ENCODE measurements around the gene MLLT3.

The MLLT3 gene

DNA sequence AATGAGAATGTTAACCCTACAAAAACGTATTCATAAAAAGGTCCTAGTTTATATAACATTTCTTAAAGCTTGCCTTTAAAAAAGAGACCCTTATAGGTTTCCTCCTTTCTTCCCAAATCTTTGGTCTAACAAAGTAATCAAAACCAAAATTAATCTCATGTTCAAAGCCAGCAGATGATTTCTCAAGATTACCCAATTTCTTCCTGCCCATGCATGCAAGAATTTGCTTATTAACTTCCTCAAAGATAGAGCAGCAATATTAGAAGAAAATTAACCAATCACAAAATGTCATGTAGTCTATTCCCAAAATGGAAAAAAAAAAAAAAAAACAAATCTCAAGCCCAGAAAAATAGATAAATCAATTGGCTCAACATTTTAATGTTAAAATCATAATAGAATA is 114.9 kb downstream of the MLLT3 start:
- no peak for DNase-seq

DNA sequence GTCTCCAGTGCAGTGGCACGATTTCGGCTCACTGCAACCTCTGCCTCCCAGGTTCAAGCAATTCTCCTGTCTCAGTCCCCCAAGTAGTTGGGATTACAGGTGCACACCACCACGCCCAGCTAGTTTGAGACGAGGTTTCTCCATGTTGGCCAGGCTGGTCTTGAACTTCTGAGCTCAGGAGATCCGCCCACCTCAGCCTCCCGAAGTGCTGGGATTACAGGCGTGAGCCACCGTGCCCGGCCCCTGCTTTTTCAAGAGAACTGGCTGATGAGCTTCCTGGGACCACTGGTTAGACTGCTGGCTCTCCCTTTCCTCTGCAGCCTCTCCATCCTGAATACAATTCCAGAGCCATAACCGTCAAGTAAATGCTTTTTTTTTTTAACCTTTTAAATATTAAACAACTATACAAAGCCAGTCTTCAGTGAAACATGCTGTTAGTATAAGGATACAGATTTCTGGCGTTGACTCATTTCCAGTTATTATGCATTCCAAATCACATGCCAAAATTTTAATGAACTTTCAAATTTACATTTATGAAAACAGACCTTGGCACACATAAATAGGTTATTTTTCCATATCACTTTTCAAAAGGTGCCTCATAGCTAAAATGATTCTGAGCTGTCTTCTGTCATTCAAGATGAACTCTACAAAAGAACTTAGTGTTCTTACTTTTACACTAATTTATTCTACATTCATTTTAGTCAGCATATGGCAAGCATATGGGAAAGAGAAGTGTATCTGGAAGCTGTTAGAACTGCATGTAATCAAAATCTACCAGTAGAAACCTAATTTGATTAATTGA is 116.0 kb downstream of the MLLT3 start:
- DNase-seq, result no peak

DNA sequence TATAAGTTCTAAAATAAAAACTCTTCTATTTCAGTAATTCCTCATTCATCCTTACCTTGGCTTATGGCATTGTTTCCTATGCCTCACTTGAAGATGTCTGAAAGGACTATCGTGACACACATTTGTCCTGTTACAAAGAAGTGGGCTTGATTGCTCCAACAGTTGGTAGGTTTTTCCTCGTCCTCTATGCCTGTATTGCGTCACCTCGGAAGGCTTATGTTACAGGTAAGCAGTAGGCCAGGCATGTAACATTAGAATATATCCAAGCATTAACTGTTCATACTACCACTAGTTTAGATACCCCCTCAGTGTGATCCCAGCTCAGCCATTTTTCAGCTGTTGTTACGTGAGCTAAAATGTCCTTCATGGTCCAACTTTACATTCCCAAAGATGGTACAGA is 116.7 kb downstream of the MLLT3 start:
- DNase-seq, result no peak

DNA sequence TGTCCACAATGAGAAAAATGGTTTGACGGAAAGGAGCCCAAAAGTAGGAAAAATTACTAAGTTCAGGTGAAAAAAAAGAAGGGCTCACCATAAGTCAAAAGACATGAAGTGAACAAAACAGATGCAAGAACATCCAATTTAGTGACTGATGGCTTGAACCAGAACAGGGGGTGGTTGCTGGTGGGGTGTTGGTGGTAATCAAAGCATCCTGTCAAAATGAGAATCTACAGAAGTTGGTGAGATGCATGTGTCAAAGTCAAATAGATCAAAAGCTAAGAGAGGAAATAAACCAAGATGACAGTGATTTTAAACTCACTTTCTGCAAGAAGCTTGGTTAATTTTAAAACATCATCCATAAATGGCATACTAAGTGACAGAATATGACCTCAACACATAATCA is 117.4 kb downstream of the MLLT3 start:
- DNase-seq, result no peak

DNA sequence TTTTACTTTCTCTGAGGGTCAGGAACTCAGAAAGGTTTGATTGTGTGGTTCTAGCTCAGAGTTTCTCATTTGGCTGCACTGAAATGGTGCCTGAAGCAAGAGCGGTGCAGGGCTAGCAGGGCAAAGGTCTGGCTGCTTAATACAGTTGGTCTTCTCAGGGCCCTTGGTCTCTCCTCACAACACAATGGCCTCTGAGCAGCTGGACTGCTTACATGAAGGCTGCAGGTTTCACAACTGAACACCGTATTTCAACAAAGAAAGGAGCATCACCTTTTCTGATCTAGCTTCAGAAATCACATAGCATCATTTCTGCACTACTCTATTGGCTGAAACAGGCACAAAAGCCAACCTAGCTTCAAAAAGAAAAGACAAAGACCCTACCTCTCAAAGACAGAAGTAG is 122.2 kb downstream of the MLLT3 start:
- DNase-seq, result no peak

DNA sequence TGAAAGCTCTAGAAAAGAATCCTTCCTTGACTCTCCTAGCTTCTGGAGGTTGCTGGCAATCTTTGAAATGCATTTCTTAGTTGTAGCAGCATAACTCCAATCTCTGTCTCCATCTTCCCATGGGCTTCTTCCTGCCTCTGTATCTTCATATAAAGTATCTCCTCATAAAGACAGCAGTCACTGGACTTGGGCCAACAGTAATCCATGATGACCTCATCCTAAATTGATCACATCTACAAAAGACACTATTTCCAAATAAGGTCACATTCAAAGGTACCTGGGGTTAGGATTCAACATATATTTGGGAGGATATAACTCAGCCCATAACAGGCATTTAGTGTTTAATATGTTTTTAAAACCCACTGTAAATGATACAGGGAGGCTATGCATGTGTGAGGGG is 123.3 kb downstream of the MLLT3 start:
- DNase-seq, result no peak

DNA sequence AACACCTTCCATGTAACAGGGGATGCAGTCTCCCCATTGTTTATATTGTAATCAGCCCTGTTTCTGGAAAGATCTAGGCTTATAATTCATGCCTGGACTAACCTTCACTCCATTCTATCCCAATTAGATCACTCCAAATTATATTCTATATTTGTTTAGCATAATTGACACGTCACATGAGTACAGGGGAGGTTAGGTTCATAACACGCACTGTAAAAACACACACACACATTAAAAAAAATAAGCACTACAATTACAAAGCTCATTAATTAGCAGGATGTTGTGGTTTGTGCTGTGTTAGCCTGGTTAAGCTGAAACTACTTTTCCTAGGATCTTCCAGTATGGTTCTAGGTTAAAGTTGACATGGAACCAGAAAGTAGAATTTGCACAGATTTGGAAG is 126.0 kb downstream of the MLLT3 start:
- DNase-seq, result no peak

DNA sequence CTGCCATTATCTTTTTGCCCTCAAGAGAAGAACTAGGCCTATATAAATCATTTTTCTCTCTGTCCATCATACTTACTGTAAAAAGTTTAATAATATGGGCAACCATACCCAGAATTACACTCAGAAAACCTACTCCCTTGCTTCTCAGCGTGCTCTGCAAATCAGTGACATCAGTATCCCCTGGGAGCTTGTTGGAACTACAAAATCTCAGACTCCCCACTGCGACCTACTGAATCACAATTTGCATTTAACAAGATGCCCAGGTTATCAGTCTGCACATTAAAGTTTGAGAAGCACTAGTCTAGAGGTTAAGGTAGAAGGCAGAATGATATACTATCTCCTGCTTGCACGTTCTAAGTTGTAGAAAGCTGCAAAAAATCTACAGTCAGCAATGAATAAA is 127.2 kb downstream of the MLLT3 start:
- no peak for DNase-seq

DNA sequence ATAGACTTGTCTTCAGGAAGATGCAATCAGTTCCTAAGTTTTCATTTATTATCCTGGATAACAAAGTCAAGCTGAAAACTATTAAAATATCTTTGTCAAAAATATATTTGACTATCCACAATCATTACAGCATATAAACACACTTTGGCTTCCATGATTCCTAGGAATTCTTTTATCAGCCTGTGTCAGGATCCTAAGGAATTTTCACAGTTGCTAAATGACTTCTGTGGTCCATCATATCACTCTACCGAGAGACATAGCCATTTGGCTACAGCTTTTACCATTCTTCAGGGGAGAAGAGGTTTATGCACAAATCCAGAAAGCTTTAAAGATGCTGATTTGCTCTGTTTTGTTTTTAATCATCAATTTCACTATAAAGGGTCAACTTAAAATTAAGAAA is 128.3 kb downstream of the MLLT3 start:
- DNase-seq, result no peak

DNA sequence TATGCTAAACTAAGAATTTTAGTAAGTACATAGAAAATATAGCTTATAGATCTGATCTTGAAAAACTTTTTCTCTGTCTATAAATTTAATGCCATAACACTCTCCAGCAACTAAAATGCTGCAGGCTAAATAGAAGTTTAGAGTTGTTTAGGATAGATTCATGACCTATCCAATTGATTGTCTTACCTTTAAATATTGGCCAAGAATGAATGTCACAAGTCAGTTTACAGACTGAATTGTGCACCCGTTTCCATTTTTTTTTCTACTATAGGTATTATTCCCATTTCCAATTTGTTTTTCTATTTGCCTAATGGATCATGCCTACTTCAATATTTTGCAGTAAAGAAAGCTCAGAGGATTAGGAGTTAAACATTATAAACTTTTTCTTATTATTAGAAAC is 129.5 kb downstream of the MLLT3 start:
- no peak for DNase-seq

DNA sequence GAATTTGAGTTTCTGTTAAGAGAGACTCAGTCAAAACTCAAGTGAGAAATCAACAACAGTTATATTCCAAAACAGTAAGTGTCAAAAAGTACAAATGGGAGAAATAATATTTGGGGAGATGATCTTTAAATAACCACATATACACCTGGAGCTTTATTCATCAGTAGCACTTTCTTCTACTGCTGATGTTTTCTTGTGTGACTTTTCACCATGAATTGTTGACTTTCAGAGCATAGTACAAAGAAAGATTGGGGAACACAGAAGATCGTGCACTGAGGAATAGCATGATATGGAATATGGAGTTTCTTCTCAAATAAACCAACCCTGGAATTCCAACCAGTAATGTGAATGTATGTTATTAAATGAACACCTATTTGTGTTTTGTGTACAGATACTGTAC is 130.7 kb downstream of the MLLT3 start:
- no peak for DNase-seq

DNA sequence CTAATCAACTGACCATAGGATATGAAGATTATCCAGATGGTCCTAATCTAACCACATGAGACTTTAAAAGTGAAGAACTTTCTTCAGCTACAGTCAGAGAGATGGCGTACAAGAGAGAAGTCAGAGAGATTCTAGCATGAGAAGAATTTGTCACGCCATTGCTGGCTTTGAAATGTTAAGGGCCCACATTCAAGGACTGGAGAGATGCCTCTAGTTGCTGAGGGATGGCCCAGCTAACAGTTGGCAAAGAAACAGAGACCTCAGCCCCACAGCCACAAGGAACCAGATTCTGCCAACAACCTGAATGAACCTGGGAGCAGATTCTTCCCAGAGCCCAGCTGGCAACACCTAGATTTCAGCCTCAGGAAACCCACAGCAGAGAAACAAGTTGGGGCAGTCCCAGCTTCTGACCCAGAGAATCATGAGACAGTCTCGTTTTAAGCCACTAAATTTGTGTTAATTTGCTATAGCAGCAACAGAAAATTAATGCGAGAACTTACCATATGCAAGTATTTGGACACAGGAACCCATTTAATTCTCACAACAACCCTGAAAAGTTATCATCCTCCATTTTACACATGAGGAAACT is 132.0 kb downstream of the MLLT3 start:
- no peak for DNase-seq

DNA sequence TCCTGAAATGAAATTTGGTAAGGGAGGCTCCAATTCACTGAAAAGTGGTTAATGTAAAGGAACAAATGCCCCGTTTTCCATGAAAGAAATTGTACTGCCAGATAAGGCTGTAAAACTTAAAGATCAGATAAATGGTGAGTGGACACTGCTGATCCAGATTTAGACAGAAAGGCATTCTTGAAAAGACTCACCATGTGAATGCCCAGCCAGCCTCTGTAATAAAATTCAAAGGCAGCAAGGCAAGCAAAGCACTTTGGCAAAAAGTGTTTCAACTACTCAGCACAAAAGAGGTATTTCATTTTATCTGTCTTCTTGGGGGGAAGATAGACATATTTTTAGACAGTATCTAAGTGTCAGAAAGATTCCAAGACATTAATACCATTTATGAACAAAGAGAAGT is 133.6 kb downstream of the MLLT3 start:
- no peak for DNase-seq

DNA sequence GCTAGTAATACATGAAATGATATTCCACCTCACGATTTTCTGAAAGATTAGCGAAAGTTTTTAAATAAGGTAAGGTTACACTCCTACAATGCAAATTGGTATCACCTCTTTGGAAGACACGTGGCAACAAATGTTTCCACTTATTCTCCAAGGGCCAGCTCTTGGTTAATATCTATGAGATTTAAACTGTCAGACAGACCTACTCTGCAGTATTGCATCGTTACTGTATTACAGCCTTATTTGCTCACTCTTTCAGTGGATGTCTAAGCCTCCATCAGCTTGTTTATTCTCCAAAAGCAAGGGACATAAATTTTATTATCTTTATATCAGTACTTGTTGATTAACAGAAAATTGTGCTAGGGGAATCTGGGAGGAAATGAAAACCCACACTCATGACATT is 135.7 kb downstream of the MLLT3 start:
- DNase-seq, result no peak

DNA sequence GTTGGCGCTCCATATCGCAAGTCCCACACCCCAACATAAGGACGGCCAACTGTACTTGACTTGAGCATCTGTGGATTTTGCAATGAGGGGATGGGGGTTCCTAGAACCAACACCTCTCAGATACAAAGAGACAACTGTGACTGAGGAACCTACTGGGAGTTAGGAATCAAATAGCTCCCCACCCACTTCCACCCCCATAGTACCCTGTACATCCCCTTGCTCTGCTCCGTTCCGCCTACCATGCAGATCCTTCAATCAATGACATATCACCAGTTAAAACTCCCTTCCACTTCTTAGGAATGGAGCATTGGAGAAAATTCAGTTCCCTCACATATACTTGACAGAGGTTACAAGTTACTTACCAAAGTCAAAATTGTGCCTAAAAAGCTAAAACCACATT is 140.9 kb downstream of the MLLT3 start:
- DNase-seq, result no peak

DNA sequence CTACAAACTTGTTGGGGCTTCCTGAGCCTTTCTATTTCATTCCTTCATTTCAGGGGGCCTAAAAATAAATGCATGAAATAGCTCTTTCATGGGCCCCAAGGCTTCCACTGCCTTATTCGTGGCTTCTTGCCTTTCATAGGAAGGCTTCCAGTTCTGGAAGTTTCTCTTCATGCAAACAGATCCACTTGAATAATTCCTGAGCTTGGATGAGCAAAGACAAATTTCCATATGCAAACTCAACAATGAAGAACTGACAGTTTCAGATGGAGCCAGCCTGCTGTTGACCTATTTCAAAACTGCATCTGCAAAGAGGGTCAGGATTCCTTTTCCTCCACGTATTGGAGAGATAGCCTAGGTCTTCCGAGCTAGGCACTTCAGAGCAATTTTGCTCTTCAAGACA is 142.1 kb downstream of the MLLT3 start:
- no peak for DNase-seq

DNA sequence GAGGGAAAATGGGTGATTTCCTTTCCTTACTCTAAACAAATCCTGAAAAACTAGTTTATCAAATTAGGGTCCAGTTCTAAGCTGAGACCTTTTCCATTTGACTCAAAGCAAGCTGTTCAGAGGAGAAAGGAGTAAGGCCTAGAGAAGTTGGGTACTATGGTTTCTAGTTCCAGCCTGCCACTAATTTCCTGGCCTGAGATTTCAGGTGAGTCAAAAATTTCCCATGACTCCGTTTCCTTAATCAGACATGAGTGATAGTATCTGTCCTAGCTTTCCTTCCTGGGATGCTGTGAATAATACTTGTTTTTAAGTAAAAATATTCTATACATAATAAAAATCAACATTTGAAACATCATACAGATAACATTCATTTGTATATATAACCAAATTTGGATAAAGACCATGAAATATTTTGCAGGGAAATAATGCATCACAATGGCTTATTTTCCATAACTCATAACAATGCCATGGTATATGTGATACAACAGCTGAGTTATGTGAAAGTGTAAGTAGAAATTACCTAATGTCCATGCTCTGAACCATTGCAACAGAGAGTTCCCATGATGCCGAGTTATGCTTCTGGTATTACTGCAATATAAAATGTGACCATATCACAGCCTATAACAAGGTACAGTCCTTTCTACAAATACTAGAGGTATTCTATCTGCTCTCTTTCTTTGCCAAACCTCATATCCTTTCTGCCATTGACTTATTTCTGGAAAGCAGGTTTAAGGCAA is 142.7 kb downstream of the MLLT3 start:
- no peak for DNase-seq

DNA sequence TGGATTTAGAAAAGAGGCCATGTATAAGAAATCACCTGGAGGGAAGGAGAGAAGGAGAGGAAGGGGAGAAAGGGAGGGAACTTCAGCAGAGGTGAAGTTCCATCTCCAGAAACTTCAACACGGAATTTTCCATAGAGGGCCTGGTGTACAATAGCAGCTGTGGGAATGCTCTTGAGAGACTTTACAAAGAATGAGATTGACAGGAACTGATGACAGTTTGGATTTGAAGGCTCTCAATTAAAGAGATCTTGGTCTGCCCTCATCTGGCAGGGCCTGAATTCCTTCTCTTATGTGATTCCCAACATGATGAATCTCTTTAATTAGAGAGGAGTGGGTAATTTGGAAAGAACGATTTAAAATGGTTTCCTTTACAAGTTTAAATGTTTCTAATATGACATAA is 143.5 kb downstream of the MLLT3 start:
- DNase-seq, result no peak

DNA sequence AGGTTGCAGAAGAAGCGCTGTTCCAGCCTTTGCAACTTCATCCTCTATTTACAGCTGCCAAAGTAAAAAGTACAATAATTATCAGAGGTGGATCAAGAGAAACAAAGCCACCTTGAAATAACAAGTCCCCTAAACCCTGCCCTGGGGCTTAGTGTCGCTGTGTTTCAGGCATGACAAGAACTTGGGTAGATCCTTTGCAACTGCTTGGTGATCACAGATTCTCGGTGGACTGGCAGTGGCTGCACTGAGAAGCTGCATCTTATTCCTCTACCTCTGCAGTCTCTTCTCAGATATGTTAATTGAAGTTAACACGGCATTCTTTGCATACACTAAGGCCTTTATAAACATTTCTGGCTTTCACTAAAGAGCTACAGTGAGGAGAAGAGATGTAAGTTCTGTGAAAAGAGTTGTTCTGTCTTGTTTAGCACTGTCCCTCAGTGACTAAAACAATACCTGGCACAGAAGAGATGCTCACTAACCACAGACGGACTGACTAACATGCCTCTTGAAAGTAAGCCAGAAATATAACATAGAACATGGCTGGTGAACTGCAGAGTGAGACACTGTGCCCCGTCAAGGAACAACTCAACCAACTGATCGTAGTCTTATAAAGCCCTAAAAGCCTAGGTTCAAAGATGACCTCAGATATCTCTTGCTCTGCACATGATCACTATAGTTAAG is 144.2 kb downstream of the MLLT3 start:
- DNase-seq, result no peak

DNA sequence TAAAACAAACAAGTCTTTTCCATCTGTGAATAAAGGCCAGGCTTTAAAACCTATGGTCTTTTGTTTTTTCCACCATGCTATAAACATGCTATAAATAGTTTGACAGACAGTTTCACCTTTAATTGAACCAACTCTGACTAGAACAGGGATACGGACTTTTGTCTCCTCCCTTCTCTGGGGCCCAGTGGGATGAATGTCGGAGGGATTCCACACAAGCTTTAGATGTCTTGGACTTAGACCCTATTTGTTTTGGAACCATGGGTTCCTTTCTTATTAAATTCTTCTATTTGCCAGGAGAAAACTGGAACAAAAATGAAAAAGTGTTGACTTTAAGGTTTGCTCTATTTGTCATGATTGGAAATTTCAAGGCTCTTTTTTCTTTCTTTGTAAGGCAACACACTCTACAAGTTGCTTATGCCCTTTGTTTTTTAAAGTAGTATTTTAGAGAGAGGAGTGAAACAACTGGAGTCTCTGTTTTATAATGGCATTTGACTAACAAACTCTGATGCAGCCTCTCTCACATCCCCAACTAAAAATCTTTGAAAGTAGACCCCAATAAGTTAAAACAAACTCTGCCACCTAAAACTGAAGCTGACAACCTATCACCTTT is 145.3 kb downstream of the MLLT3 start:
- no peak for DNase-seq

DNA sequence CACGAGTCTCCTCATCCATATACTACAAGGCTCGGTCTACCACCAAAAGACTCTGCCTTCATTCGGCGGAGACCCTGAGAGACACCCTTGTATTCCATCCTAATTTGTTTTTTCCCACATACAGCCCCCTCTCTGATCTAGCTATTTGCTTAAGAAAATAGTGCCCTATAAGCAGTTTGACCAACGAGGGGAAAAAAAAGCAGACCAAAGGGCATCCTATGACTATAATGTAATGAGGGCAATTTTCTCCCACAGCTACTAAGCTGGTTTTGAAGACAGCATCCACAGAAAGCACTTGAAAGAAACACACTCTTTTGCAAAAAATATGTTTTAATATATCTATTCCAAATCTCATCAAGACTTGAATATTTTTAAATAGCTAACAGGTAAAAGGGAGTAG is 147.8 kb downstream of the MLLT3 start:
- DNase-seq, result no peak

DNA sequence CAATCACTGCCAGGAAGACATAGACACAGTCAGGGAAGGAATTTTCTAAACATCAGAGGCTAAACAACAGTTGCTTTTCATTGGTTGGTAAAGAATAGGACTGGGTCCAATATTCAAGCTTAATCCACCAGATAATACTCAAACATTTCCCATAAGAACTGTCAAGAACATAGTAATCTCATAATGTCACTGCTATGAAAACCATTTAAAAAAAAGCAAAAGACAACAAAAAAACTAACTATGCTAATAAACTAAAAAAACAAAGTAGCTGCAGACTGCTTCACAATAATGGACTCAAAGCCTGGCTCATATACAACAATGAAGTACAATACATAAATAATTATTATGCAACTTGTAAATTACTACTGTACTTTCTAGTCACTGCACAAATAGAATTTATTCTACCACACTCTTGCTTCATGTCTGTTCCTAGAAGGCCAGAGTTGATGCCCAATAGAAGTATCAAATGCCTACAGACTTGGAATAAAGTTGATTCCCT is 148.7 kb downstream of the MLLT3 start:
- DNase-seq, result no peak
